Measurements from ENCODE around the gene HOXA4. TPM values are rescaled to one million over a fixed set of nuclear protein-coding genes. Genes with fewer than 3 reads are reported as not detected.

The HOXA4 gene
- total RNA-seq, 1 experiment from 2014 or later = 2.3 TPM

DNA sequence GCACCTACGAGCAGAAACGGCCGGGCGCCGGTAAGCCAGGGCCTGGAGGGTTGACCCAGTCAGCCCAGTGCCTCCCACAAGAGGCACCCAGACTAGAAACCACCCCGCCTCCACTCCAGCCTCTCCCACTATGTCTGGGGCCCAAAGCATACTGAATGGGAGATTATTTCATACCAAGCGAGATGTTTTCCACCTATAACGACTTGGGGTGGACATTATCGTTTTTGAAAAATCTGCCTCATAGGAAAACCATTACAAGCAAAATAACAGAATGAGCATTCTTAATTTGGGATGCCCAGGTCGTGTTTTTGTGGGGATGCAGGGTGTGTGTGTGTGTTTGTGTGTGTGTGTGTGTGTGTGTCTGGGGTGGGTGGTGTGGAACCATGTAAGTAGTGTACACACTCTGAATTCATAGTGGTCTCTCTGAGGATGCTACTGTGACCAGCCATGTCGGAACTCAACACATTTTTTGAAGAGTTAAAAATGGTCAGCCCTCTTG is 15.4 kb upstream of the HOXA4 start:
- H2AFZ ChIP-seq (ENCODE audit: low read length) = no peak overlapping the region
- no peak overlapping the region for H3K9ac ChIP-seq (ENCODE audit: low read length)
- H3K79me2 ChIP-seq (ENCODE audit: low read length) = peaks cover 49% of the 10 kb centered on the region
- peaks cover 13% of the 10 kb centered on the region; the same call in 1 of the 2 replicates for H3K36me3 ChIP-seq (ENCODE audit: low read depth, low read length)
- intact Hi-C loops (cut with micrococcal nuclease) = no loop called here
- BruUV-seq (replicated peaks) = no TSS peak
- H3F3A ChIP-seq (ENCODE audit: low read length, unreplicated experiment) = no peaks in the 10 kb centered on the region
- no peaks in the 10 kb centered on the region for H3K9me3 ChIP-seq (ENCODE audit: low read length)
- no peak overlapping the region for H3K27ac ChIP-seq (ENCODE audit: low read length)
- TF ChIP-seq EZH2 (IDR thresholded peaks at IDR 0.05; ENCODE audit: low read length, unreplicated experiment) = no peak
- TF ChIP-seq, protein P1, sequence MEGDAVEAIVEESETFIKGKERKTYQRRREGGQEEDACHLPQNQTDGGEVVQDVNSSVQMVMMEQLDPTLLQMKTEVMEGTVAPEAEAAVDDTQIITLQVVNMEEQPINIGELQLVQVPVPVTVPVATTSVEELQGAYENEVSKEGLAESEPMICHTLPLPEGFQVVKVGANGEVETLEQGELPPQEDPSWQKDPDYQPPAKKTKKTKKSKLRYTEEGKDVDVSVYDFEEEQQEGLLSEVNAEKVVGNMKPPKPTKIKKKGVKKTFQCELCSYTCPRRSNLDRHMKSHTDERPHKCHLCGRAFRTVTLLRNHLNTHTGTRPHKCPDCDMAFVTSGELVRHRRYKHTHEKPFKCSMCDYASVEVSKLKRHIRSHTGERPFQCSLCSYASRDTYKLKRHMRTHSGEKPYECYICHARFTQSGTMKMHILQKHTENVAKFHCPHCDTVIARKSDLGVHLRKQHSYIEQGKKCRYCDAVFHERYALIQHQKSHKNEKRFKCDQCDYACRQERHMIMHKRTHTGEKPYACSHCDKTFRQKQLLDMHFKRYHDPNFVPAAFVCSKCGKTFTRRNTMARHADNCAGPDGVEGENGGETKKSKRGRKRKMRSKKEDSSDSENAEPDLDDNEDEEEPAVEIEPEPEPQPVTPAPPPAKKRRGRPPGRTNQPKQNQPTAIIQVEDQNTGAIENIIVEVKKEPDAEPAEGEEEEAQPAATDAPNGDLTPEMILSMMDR (conservative IDR thresholded peaks at IDR 0.05; ENCODE audit: low read depth, low read length) = no peak
- TF ChIP-seq EZH2phosphoT487 (IDR thresholded peaks at IDR 0.05; ENCODE audit: borderline replicate concordance, low read length) = no peak
- CTCF ChIA-PET = no interaction called here
- no peaks in the 10 kb centered on the region for H3K9me2 ChIP-seq (replicated peaks; ENCODE audit: low read length)
- DNase-seq = no peak
- no peaks in the 10 kb centered on the region for H4K20me1 ChIP-seq (ENCODE audit: low read length)
- POLR2A ChIA-PET (ENCODE audit: unreplicated experiment) = no interaction called here
- H3K4me3 ChIP-seq (ENCODE audit: low read length) = no peak overlapping the region
- H3K27me3 ChIP-seq (ENCODE audit: low read length) = no peaks in the 10 kb centered on the region
- peaks cover 21% of the 10 kb centered on the region for H3K4me1 ChIP-seq (ENCODE audit: insufficient read depth, low read length)
- ATAC-seq = no peak
- no peak overlapping the region for H3K4me2 ChIP-seq (ENCODE audit: low read length)

DNA sequence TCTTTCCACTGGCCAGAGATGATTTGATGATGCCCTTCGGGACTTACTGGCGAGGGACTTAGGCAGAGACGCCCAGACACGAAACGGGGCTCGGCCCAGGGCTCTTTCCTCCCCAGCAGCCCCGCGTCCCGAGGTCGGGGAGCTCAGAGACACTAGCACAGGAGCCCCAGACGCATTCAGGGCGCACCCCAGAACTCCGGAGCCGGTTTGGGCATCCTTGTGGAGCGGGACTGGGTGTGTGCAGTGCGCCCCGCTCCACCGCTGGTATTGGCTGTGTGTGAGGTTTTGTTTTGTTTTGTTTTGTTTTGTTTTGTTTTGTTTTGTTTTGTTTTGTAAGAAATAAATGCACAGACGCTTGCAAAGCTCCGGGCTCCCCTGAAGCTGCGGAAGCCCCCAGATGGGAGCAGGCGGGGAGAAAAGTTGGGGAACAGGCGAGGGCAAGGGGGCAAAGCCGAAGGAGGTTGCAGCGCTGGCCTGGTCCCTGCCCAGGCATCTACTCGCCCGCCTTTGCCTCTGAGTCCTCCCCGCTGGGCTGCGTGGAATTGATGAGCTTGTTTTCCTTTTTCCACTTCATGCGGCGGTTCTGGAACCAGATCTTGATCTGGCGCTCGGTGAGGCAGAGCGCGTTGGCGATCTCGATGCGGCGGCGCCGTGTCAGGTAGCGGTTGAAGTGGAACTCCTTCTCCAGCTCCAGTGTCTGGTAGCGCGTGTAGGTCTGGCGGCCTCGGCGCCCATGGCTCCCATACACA is 14.8 kb upstream of the HOXA4 start:
- intact Hi-C loops (cut with micrococcal nuclease) = no loop called here

DNA sequence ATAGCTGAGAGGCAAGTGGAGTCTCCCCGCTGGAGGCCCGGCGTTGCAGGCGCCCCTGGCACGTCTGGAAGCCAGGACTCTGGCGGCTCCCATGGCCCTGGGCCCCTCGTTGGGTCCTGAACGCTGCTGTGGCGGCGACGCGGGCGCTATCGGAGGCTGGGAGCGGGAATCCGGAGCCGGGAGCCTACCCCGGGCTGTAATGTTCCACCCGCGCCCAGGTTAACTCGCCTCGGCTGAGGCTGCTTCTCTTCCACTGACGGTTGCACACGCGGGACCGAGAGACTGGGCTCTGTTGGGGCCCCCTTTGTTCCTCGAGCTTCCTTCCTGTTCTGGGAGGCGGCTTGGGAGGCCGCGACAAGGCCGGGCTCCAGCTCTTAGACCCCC is 14.2 kb upstream of the HOXA4 start:
- Histone ChIP-seq H3K36me3 (ENCODE audit: low read depth, low read length) (peaks cover 13% of the 10 kb centered on the region; the same call in 1 of the 2 replicates), H3K4me2 (ENCODE audit: low read length) (no peak overlapping the region), H3K4me1 (ENCODE audit: insufficient read depth, low read length) (peaks cover 21% of the 10 kb centered on the region), H3F3A (ENCODE audit: low read length, unreplicated experiment) (no peaks in the 10 kb centered on the region), H3K27ac (ENCODE audit: low read length) (no peak overlapping the region), H3K9me2 (replicated peaks; ENCODE audit: low read length) (no peaks in the 10 kb centered on the region), H3K9me3 (ENCODE audit: low read length) (no peaks in the 10 kb centered on the region), H3K9ac (ENCODE audit: low read length) (no peak overlapping the region), H3K79me2 (ENCODE audit: low read length) (peaks cover 37% of the 10 kb centered on the region), H4K20me1 (ENCODE audit: low read length) (no peaks in the 10 kb centered on the region), H3K27me3 (ENCODE audit: low read length) (no peaks in the 10 kb centered on the region), H3K4me3 (ENCODE audit: low read length) (no peak overlapping the region), H2AFZ (ENCODE audit: low read length) (no peak overlapping the region)
- no peak for TF ChIP-seq EZH2 (IDR thresholded peaks at IDR 0.05; ENCODE audit: low read length, unreplicated experiment)
- TF ChIP-seq, protein P1 (conservative IDR thresholded peaks at IDR 0.05; ENCODE audit: low read depth, low read length) = no peak
- TF ChIP-seq EZH2phosphoT487 (IDR thresholded peaks at IDR 0.05; ENCODE audit: borderline replicate concordance, low read length) = no peak
- DNase-seq = no peak
- no TSS peak for BruUV-seq (replicated peaks)
- intact Hi-C loops (cut with micrococcal nuclease) = no loop called here
- ChIA-PET POLR2A (ENCODE audit: unreplicated experiment) (no interaction called here), CTCF (no interaction called here)
- no peak for ATAC-seq

More for the DNA sequence above, 14.8 kb upstream of the HOXA4 start:
- Histone ChIP-seq H3K4me2 (ENCODE audit: low read length) (no peak overlapping the region), H3K27ac (ENCODE audit: low read length) (no peak overlapping the region), H3K9me3 (ENCODE audit: low read length) (no peaks in the 10 kb centered on the region), H4K20me1 (ENCODE audit: low read length) (no peaks in the 10 kb centered on the region), H3K4me3 (ENCODE audit: low read length) (no peak overlapping the region), H3K36me3 (ENCODE audit: low read depth, low read length) (peaks cover 13% of the 10 kb centered on the region; the same call in 1 of the 2 replicates), H3F3A (ENCODE audit: low read length, unreplicated experiment) (no peaks in the 10 kb centered on the region), H3K9ac (ENCODE audit: low read length) (no peak overlapping the region), H3K9me2 (replicated peaks; ENCODE audit: low read length) (no peaks in the 10 kb centered on the region), H3K4me1 (ENCODE audit: insufficient read depth, low read length) (peaks cover 21% of the 10 kb centered on the region), H2AFZ (ENCODE audit: low read length) (no peak overlapping the region), H3K79me2 (ENCODE audit: low read length) (peaks cover 43% of the 10 kb centered on the region), H3K27me3 (ENCODE audit: low read length) (no peaks in the 10 kb centered on the region)
- DNase-seq (no peak), ATAC-seq (no peak)
- ChIA-PET CTCF (no interaction called here), POLR2A (ENCODE audit: unreplicated experiment) (no interaction called here)
- TF ChIP-seq EZH2phosphoT487 (IDR thresholded peaks at IDR 0.05; ENCODE audit: borderline replicate concordance, low read length) (no peak), EZH2 (IDR thresholded peaks at IDR 0.05; ENCODE audit: low read length, unreplicated experiment) (no peak)
- BruUV-seq (replicated peaks) = no TSS peak
